NCI-H226 (cell line): ENCODE measurements around the gene JMJD7.

Experiments
- DNase-seq: peaks from one replicate; pipeline ENCODE4 v3.0.0-alpha.2; 2015

The JMJD7 gene

DNA sequence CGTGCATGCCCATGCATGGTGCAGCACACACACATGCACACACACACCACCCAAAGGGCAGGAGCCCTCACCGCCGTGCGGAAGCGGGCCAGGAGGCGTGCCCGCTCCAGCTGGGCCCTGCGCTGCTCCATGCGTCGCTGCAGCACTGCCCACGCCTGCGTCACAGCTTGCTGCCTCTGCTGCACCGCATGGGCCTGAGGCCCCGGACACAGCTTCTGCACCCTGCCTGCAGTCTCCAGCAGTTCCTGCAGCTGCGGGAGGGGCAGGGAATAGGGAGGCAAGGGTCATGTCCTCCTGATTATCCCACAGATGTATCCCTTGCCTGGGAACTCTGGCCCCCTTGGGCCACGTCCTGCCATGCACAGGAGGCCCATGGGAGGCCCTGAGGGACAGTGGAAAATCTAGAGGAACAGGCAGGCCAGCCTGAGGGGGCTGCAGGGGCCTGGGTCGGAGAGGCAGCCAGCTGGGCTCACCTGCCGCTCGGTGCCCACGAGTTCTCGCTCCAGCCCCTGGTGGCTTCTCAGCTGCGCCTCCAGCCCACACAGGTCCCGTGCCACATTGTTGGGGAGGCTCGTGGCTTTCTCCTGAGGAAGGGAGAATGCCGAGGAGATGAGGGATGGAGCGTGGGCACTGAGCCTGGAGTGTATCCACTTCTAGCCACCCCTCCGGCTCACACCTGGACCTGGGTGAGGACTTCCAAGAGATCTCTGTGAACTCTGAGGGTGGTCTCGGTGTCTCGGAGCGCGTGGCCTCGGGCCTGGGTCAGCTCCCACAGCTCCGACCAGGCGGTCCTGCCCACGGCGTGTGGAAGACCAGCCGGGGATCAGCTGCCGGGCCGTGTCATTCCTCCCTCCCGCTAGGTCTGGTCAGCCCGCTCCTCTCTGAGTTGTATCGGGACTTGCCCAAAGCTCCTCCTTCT, 42.1 kb downstream of the JMJD7 start:
- no peak for DNase-seq

- DNase-seq, result no peak
Measured at GRCh38 chr15:41870689-41871081, 42.8 kb downstream of the JMJD7 start.

GRCh38 chr15:41871175-41871905, 43.4 kb downstream of the JMJD7 start:
- DNase-seq, result no peak

- no peak for DNase-seq
Measured at GRCh38 chr15:41872166-41872747, 44.4 kb downstream of the JMJD7 start.

GRCh38 chr15:41873711-41874110, 45.8 kb downstream of the JMJD7 start:
- DNase-seq, result no peak

DNA sequence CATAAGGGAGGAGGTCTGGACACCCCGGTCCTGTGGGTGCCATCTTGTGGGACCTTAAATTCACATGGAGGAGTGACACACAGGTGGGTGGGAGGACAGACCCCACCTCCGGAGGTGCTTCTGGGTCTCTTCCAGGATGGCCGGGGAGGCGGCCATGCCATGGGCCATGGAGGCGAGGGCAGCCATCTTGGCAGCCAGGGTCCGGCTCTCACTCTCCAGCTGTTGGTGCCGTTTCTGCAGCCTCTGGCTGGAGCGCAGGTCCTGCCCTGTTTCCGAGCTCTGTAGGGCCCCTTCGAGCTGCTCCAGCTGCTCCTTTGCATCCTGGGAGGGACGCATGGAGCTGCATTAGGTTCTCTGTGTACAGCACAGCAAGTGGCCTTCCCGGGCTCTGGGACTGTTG, 46.8 kb downstream of the JMJD7 start:
- DNase-seq, result no peak

GRCh38 chr15:41876007-41876406, 48.1 kb downstream of the JMJD7 start:
- DNase-seq, result no peak

GRCh38 chr15:41876689-41877088, 48.8 kb downstream of the JMJD7 start:
- no peak for DNase-seq

DNA sequence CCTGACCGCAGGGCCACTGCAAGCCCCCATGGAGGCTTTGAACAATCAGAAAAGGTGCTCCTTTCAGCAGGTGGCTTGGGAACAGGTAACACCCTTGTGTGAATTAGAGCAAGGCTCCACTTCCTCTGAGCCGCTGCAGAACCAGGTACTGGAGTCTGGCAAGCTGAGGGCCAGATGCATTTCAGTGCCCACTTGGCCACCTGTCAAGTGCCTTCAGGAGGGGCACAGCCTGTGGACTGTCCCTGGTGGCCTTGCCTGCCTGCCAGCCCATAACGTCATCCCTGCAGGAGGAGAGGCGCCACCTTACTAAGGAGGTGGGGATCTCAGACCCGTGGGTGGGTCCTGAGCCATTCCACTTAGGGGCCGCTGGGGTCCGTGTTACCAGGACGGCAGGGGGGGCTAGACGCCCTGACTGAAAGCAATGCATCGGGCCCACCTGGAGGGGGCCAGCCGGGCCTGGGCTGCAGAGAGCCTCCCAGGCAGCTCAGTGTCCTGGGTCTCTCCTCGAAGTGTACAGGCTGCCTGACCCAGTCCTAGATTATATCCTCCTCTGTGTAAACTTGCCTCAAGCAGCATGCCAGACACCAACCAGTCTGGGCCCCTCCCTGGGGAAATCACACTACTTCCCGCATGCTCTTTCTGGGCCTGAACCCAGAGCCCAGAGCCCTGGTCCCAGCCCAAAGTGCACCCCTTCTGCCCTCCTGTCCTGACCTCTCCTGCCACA, 49.9 kb downstream of the JMJD7 start:
- no peak for DNase-seq

DNA sequence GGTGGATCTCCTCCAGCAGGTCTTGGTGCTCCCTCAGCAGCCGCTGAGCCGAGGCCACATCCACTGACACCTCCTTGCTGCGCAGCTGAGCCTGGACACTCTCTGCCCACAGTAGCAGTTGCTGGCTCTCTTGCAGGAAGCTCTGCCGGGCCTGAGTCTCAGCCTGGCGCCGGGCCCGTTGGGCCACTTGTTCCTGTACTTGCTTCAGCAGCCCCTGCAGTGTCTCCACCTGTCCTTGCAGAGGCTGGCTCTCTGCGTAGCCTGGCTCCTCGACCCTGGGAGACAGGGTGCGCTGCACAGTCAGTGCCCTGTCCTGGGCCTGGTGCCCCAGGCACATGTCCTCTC, 50.4 kb downstream of the JMJD7 start:
- DNase-seq, result no peak

GRCh38 chr15:41879321-41879845, 51.5 kb downstream of the JMJD7 start:
- DNase-seq, result no peak

DNA sequence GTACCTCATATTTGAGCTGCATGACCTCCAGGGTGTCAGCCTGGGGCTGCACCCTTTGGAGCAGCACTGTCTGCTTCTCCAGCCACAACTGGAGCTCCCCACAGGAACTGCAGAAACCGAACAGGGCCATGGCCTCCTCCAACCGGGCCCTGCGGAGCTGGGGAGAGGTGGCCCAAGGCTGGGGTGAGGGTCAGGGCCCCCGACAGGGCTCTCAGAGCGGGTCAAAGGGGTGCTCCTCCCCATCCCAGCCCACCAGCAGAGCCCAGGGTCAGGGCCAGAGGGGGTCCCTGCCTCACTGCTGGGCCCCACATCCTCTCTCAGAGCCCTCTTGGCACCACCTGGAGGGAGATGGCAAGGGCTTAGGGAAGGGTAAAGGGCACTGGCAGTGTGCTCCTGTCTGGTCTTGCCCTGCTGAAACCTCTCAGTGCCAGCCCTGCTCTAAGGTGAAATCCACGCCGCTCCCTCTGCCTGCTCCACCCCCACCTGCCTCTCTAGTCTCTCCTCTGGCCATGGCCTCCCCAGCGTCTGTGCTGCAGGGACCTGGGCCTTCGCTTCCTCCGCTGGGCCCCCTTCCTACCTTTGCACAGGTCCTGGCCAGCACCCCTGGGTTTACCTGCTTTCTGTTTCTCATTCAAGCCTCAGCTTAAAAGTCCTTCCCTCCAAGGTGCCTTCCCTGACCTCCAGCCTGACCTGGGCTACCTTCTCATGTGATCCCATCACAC, 52.4 kb downstream of the JMJD7 start:
- no peak for DNase-seq

DNA sequence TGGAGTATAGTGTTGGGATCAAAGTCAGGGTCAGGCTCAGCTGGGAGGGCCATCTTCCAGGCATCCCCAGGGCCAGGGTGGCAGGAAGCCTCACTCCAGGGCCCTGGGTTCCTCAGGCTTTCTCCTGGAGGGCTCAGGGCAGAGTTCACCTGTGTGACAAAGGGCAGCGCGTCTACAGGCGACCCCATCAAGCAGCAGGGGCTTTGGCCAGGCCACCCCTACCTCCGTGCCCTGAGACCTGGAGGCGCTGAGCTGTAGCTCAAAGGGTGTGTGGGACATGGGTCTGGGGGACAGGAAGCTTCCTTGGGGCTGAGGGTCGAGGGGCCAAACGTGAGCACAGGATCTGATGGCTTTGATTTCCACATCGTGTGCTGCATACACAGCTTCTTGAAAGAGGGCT, 53.2 kb downstream of the JMJD7 start:
- no peak for DNase-seq

GRCh38 chr15:41881550-41881919, 53.6 kb downstream of the JMJD7 start:
- DNase-seq, result no peak

GRCh38 chr15:41881920-41882688, 54.2 kb downstream of the JMJD7 start:
- DNase-seq, result no peak

DNA sequence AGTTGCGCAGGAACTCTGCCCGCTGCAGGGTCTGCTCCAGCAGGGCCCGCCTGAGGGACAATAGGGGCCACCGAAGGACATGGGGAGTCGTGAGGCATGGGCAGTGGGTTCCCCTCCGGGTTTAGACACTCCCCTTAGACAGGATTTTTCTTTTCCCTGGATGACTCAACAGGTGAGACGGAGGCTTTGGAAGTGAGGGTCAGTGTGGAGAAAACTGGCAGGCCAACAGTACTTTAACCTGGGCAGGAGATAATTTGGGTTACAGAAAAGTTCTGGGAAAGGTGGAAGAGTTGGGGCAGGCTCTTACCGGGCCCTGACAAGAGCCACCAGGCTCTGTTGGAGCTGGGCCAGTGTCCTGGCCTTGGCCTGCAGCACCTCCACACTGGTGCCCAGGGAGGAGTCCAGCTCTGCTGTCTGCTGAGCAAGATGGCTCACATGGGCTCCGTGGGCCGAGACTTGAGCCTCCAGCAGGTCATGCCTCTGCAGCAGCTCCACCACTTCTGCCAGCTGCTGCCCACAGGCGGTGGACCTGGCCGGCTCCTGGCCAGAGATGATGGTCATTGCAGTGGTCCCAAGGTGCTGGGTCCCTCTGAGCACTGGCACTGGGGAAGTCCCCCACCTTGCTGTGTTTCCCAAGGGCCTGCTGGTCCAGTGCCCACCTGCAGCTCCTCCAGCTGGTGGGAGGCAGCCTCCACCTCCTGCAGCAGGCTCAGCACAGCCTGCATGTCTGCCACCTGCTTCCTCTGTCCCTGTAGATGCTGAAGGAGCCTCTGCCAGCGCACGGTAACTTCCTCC, 55.0 kb downstream of the JMJD7 start:
- DNase-seq, result no peak

GRCh38 chr15:41883484-41883825, 55.6 kb downstream of the JMJD7 start:
- no peak for DNase-seq

DNA sequence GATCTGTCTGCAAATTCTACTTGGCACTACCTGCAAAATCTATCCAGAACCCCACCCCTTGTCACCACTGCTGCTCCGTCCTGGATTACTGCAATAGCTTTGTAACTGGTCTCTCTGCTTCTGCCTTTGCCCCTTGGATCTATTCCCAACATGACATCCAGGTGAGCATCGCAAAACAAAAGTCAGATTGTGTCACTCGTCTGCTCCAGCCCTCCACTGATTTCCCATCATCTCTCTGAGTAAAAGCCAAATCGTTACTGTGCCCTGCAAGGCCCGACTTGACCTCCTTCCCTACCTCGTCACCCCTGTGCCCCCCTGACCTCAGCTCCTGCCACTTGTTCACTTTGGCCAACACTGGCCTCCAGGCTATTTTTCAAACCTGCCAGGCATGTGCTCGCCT, 56.6 kb downstream of the JMJD7 start:
- no peak for DNase-seq

DNA sequence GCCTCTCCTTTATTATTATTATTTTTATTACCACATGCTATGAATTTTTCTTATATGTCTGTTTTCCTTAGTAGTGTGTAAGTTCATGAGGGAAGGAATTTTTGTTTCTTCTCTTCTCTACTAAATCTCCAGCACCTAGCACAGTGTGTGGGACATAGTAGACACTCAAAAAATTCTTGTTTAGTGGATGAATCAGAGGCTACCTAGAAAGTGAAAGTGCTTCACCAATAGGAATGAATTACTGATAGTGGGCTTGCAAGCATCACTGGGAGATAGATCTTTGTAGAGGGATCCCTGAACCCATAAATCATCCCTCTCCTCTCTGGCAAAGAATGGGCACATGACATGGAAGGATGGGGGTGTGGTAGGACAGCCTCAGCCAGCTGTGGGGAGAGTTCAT, 57.4 kb downstream of the JMJD7 start:
- DNase-seq, result no peak

DNA sequence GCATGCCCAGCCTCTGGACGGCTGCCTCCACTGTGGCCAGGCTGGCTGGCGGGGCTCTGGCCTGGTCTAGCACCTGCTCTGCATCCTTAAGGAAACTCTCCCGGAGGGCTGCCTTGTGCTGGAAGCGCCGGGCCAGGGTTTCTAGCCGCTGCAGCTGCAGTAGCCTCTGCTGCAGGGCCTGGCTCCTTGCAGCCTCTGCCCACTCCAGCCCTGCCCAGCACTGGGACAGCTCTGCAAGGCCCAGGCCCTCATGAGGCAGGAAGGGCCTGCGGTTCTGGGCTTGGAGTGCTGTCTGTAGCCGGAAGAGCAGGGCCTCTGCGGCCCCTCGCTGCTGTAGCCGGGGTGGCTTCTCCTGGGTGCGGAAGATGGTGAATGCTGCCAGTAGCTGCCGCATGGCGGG, 57.9 kb downstream of the JMJD7 start:
- no peak for DNase-seq

DNA sequence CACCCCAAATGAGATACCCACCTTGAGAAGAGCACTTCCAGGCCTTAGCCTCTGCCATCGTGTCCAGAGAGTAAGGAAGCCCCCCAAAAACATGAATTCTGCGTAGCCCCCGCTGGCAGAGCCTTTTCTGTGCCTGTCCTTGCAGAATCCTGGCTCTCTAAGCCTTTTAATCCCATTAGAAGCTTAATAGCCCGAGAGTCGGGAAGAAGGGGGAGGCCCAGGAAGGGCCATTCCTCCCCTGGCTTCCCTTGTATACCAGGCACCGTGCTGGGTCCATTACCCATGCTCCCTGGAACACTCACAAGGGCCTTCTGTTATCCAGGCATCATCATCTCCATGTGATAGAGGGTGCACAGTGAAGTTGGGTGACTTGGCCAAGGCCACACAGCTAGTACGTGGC, 58.8 kb downstream of the JMJD7 start:
- DNase-seq, result no peak
